Measurements from ENCODE around the gene MTHFD1L. TPM values are rescaled to one million over a fixed set of nuclear protein-coding genes. Genes with fewer than 3 reads are reported as not detected.

MTHFD1L gene
- total RNA-seq, 4 donors from 2014 or later, result 0.35 to 1.6 (median 0.59) TPM; not detected in 1

DNA sequence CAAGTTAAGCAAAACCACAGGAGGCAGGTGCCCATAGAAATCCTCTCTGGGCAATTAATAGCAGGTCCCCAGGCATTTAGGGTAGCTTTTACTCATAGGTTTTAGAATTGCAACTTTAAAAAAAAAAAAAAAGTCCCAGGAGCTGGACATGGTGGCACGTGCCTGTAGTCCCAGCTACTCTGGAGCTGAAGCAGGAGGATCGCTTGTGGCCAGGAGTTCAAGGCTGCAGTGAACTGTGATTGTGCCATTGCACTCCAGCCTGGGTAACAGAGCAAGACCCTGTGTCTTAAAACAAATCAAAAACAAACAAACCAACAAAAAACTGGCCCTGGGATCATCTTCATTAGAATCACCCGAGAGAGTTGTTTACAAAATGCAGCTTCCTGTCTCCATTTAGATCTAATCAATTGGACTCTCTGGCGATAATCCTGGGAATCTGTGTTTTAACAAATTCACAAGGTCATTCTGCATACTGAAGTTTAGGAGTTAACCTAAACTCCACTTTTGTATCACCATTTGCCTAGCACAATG is 242.5 kb downstream of the MTHFD1L start:
- DNase-seq (no peak), ATAC-seq (no peak)
- in situ Hi-C loops (cut with MboI; ENCODE audit: low sequenced_read_pairs in 4 of 4), result no loop called here
- no peaks in the 10 kb centered on the region for H3K9me3 ChIP-seq
- no peaks in the 10 kb centered on the region for H3K27me3 ChIP-seq
- no peaks in the 10 kb centered on the region for H3K36me3 ChIP-seq
- TF ChIP-seq, protein P1, sequence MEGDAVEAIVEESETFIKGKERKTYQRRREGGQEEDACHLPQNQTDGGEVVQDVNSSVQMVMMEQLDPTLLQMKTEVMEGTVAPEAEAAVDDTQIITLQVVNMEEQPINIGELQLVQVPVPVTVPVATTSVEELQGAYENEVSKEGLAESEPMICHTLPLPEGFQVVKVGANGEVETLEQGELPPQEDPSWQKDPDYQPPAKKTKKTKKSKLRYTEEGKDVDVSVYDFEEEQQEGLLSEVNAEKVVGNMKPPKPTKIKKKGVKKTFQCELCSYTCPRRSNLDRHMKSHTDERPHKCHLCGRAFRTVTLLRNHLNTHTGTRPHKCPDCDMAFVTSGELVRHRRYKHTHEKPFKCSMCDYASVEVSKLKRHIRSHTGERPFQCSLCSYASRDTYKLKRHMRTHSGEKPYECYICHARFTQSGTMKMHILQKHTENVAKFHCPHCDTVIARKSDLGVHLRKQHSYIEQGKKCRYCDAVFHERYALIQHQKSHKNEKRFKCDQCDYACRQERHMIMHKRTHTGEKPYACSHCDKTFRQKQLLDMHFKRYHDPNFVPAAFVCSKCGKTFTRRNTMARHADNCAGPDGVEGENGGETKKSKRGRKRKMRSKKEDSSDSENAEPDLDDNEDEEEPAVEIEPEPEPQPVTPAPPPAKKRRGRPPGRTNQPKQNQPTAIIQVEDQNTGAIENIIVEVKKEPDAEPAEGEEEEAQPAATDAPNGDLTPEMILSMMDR (IDR thresholded peaks at IDR 0.05 in 4 of 5, conservative IDR thresholded peaks at IDR 0.05 in 1 of 5), result no peak
- TF ChIP-seq POLR2A (IDR thresholded peaks at IDR 0.05), result no peak
- intact Hi-C loops (cut with DNase I; ENCODE audit: low total_unique reads), result no loop called here
- no peak overlapping the region for H3K27ac ChIP-seq
- H3K4me3 ChIP-seq, result no peak overlapping the region
- no peaks in the 10 kb centered on the region for H3K4me1 ChIP-seq

DNA sequence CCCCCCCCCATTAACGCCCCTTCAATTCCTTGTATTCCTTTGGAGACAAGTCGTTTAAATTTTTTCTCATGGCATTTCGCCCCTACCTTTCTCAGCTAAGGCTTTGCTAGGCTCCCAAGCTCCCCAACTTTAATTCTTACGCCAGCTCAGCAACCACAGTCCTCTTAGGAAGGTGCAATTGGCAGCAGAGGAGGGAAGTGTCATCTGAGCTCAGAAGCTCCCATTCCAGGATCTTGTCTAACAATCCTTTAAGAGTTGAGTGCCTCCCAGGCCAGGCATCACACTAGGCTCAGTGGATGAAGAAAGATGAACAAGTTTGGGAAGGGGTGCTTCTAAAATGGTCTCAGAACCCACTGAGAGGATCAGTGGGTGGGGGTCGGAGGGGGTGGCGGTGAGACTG is 243.0 kb downstream of the MTHFD1L start:
- in situ Hi-C loops (cut with MboI; ENCODE audit: low sequenced_read_pairs in 4 of 4), result no loop called here
- Histone ChIP-seq H3K9me3 (no peaks in the 10 kb centered on the region), H3K27me3 (no peaks in the 10 kb centered on the region), H3K27ac (no peak overlapping the region), H3K4me1 (no peaks in the 10 kb centered on the region), H3K36me3 (no peaks in the 10 kb centered on the region), H3K4me3 (no peak overlapping the region)
- ATAC-seq (no peak), DNase-seq (no peak)
- intact Hi-C loops (cut with DNase I; ENCODE audit: low total_unique reads), result no loop called here
- no peak for TF ChIP-seq POLR2A (IDR thresholded peaks at IDR 0.05)
- TF ChIP-seq, protein P1 (IDR thresholded peaks at IDR 0.05 in 4 of 5, conservative IDR thresholded peaks at IDR 0.05 in 1 of 5), result no peak

DNA sequence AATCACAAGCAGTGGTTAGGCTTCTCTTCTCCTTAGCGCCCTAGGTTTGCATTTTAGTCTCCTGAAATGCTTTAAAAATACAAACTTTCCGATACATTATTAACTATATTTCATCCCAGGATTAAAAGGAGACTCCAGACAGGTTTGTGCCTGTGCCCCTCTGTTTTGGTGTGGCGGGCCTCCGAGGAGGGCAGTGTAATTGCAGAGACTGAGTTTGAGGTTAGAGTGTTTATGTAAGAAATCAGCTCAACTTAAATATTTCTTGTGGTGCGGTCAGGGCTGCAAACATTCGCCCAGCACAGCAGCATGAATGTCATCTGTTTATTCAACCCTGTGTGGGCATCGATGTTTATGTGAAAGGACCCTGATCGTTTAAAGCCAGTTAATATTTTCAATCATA is 243.9 kb downstream of the MTHFD1L start:
- in situ Hi-C loops (cut with MboI; ENCODE audit: low sequenced_read_pairs in 4 of 4), result no loop called here
- Histone ChIP-seq H3K27ac (no peak overlapping the region), H3K27me3 (no peaks in the 10 kb centered on the region), H3K4me3 (no peak overlapping the region), H3K9me3 (no peaks in the 10 kb centered on the region), H3K4me1 (no peaks in the 10 kb centered on the region), H3K36me3 (no peaks in the 10 kb centered on the region)
- intact Hi-C loops (cut with DNase I; ENCODE audit: low total_unique reads), result no loop called here
- ATAC-seq (no peak), DNase-seq (no peak)
- TF ChIP-seq, protein P1 (IDR thresholded peaks at IDR 0.05 in 4 of 5, conservative IDR thresholded peaks at IDR 0.05 in 1 of 5), result no peak
- TF ChIP-seq POLR2A (IDR thresholded peaks at IDR 0.05), result no peak

DNA sequence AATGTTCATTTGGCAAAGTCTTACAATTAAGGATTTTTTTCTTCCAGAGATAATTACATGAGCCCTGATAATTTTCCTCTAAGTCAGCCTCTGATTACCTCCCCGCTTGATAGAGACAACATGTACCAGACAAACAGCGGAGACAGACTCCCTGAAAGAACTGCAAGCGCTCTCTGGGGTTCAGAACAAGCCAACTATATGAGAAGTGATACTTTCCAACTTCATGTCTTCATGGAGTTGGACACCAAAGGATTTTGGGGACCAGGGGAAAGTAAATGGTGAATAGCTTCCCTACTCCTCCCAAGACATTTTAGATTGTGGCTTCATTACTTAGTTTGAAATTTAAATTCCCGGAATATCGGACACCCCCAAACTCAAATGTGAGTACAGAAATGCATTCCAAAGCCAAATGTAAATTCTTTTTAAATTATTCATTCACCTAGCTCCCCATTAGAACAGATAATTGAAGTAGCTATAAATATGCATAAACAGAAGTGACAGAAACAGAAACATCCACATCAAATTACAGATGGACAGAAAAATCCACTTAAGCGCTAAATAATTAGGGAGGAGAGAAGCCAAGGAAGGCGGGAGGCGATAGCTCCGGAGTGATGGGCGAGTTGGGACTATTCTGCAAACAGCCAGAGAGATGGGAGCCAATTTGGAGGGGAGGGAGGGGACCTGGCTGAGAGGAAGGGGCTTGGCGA is 244.5 kb downstream of the MTHFD1L start:
- H3K9me3 ChIP-seq, result no peaks in the 10 kb centered on the region
- no peak for ATAC-seq
- in situ Hi-C loops (cut with MboI; ENCODE audit: low sequenced_read_pairs in 4 of 4), result no loop called here
- TF ChIP-seq, protein P1 (IDR thresholded peaks at IDR 0.05 in 4 of 5, conservative IDR thresholded peaks at IDR 0.05 in 1 of 5), result no peak
- no peak for TF ChIP-seq POLR2A (IDR thresholded peaks at IDR 0.05)
- intact Hi-C loops (cut with DNase I; ENCODE audit: low total_unique reads), result no loop called here
- H3K27me3 ChIP-seq, result no peaks in the 10 kb centered on the region
- H3K4me3 ChIP-seq, result no peak overlapping the region
- no peak for DNase-seq
- no peaks in the 10 kb centered on the region for H3K4me1 ChIP-seq
- H3K27ac ChIP-seq, result no peak overlapping the region
- no peaks in the 10 kb centered on the region for H3K36me3 ChIP-seq

DNA sequence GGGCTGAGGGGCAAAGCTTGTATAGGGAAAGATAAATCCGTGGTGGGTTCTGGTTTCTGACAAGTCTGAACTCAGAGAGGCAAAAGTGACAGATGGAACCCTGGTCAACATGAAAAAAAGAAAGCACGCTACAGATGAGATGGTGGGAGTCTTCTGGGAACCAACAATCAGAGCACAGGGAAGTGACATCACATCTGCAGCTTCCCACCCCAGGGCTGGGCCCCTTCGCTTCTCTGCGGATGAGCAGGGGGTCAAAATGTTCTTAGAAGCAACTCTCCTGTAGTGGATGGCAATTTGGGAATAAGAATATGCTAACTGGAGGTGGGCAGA is 245.0 kb downstream of the MTHFD1L start:
- DNase-seq (no peak), ATAC-seq (no peak)
- no peak overlapping the region for H3K4me3 ChIP-seq
- H3K27me3 ChIP-seq, result no peaks in the 10 kb centered on the region
- H3K4me1 ChIP-seq, result no peaks in the 10 kb centered on the region
- TF ChIP-seq POLR2A (IDR thresholded peaks at IDR 0.05), result no peak
- TF ChIP-seq, protein P1 (IDR thresholded peaks at IDR 0.05 in 4 of 5, conservative IDR thresholded peaks at IDR 0.05 in 1 of 5), result no peak
- H3K36me3 ChIP-seq, result no peaks in the 10 kb centered on the region
- in situ Hi-C loops (cut with MboI; ENCODE audit: low sequenced_read_pairs in 4 of 4) (no loop called here), intact Hi-C loops (cut with DNase I; ENCODE audit: low total_unique reads) (no loop called here)
- no peaks in the 10 kb centered on the region for H3K9me3 ChIP-seq
- no peak overlapping the region for H3K27ac ChIP-seq
